GM04504 (cell line): ENCODE results near the gene CNOT8.
"Not testable (repeated sequence)": the region's sequence is repeated elsewhere in the genome, so short reads cannot be mapped to it uniquely, and the experiment has no call there.

Experiments
- DNase-seq: peaks from one replicate; pipeline ENCODE4 v3.0.0-alpha.2; 2012; ENCODE audit warnings: low read depth

The CNOT8 gene

DNA sequence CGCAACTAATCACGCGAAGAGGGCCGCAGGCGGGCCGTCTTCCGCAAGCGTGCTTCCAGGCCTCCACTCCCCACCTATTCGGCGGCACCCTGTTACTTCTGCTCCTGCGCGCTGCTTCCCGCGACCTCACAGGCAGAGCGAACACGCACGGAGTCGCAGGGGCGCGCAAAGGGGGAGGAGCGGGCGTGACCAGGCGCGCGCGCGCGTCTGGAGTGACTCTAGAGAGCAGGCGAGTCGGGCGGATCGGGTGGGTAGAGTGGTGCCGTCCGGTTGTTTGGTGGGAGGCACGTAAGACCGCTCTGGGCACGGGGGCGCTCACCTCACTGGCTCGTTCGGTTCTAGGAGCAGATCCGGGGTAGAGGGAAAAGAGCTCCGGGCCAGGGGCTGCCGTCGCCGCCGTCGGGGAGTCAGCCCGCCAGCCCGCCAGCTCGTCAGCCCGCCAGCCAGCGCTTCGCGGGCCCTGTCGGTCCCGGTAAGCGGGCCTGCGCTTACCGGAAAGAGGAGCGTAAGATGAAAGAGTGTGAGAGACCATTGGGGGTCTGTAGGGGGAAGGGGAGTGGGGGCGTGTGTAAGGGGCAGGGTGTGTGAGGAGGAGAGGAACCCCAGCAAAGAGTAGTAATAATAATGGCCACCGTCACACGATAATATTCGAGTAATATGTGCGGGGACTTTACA is at the start of gene CNOT8:
Gene CNOT8, plus strand, starts transcription at position 331 of the 675 bp plus-strand sequence. CDS start 4,652 bp downstream, outside the sequence.
- DNase-seq = peak; percentile 93

DNA sequence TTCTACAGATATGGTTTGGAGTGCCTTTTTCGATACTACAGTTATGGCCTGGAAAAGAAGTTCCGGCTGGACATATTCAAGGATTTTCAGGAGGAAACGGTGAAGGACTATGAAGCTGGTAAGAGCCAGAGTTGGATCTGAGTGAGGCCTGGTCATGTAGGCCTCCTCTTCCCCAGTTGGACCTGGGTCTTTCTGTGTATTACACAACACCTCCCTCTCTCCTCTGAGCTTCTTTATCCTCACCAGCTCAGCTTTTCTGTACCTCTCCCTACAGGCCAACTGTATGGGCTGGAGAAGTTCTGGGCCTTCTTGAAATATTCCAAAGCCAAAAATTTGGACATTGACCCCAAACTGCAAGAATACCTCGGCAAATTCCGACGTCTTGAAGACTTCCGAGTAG is 47.2 kb upstream of the CNOT8 start:
- DNase-seq = no peak

GRCh38 chr5:154811653-154812465 is 46.6 kb upstream of the CNOT8 start:
- DNase-seq = peak; percentile 24

DNA sequence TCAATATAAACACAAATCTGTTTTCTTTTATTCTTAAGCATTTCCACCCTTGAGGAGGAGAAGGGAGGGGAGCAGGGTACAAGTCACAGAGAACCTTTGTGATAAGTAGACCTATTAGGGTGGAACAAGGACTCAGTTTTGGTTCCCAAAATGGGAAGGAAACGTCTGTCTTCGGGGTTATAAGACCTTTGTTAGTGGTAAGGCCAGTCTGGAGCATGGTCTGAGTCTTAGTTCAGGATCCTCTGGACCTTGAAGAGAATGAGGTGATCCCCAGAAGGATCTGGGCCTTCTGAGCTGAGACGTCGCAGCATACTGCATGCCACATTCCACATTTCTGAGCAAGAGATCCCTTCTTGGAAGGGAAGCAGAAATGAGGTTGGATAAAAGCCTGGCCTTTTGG is 45.3 kb upstream of the CNOT8 start:
- DNase-seq = no peak

DNA sequence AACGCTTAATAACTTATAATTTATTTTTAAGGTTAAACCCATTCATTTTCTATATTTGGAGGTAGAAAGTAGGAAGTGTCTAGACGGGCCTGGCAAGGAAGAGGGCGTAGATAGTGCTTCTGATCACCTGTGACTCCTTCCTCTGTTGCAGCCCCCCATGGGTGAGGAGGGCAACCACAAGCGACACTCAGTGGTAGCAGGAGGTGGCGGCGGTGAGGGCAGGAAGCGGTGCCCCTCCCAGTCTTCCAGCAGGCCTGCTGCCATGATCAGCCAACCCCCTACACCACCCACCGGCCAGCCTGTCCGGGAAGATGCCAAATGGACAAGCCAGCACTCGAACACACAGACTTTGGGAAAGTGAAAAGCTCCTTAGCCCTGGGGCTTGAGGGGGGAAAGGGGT is 44.7 kb upstream of the CNOT8 start:
- DNase-seq = no peak

- no peak for DNase-seq
Observed at GRCh38 chr5:154815025-154815424, 43.4 kb upstream of the CNOT8 start.

GRCh38 chr5:154815684-154816247 is 42.7 kb upstream of the CNOT8 start:
- DNase-seq = no peak

- no peak for DNase-seq
Observed at GRCh38 chr5:154816891-154817492, 41.4 kb upstream of the CNOT8 start.

DNA sequence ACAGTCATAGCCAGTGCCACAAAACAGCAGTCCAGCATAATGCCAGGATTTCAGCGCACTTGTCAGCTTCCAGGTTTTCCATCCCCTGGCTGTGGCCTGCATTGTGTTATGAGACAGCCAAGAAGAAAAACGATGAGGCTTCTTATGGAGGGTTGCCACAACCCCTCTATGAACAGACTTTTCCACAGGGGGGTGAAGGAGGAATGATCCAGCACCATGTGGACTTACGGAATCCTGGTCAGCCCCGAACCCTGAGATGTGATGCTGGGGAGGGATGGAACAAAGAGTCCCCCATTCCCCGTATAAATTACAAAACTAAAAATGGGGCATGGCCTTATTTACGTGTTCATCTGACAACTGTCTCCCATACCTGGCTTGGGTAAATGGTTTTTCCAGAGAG is 40.6 kb upstream of the CNOT8 start:
- no peak for DNase-seq

GRCh38 chr5:154818471-154819116 is 39.8 kb upstream of the CNOT8 start:
- no peak for DNase-seq

DNA sequence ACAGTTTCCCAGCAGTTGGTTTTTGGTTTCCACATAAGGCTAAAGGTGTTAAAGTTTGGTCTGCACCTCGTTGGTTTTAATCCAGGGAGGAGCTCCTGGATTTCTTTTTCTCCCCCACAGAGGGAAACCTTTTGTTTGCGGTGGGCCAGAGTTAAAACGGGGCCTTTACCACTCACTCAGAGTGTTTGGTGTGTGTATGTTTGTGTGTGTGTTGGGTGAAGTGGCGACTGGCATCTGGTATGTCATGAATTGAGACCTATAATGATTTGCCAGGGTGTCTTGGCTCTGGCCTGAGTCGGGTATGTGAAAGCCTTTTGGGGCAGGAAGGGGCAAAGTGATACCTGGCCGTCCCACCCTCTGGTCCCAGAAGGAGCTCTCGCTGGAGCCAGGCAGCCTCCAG is 38.9 kb upstream of the CNOT8 start:
- no peak for DNase-seq

GRCh38 chr5:154820383-154820782 is 38.0 kb upstream of the CNOT8 start:
- DNase-seq = no peak

- DNase-seq = not testable (repeated sequence)
Observed at GRCh38 chr5:154822896-154823295, 35.5 kb upstream of the CNOT8 start.

DNA sequence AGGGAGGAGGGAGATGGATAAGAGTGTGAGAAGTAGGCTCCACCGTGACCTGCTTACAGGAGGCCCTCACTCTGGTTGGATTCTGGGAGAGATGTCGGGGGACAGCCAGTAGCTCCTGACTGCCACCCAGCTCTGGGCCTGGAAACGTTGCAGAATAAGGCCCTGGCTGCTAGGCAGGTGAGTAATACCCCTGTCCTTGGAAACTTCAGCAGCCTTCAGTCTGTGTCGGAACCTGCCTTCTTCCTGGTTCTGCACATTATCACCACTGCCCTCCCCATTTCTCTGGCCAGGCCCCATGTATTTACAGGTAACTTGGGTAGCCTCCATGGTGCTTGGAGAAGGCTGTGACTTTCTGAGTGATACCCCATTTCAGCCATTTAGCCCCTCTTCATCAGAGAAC is 34.8 kb upstream of the CNOT8 start:
- DNase-seq = no peak

GRCh38 chr5:154824070-154824469 is 34.4 kb upstream of the CNOT8 start:
- DNase-seq = no peak

DNA sequence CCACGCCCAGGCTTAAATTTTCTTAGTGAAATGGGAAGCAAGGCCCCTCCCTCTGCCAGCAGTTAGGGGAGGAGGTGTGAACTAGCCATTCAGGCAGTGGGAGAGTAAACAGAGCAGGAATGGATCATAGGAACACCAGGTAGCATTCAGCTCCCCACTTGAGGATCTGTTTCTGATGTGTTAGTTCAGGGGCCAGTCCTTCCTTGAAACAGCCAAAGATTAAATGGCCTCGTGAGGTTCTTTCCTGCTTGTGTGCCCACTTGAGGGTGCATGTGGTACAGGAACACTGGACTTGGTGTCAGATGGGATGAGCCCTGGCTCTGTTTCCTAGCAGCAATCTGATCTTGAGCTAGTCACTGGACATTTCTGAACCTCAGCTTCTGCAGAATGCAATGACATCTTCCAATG is 29.2 kb upstream of the CNOT8 start:
- no peak for DNase-seq

- no peak for DNase-seq
Observed at GRCh38 chr5:154829589-154830218, 28.7 kb upstream of the CNOT8 start.

- no peak for DNase-seq
Observed at GRCh38 chr5:154830219-154830595, 28.2 kb upstream of the CNOT8 start.

DNA sequence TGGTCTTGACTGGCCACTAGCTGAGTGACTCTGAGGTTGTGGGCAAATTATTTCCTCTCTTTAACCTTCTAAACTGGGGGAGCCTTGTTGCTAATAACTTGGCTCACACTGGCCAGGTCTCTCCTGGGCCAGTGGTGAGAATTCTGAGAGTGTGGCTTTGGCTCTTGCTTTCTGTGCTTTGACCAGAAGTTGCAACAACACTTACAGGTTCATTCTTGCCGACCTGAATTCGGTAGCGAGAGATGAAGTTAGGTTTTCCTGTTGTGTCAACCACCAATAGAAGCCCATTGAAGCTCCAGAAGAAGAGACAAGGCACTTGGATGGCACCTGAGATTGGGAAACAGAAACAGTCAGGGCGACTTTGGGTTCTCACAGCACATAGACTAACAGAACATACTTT is 27.8 kb upstream of the CNOT8 start:
- DNase-seq = no peak

DNA sequence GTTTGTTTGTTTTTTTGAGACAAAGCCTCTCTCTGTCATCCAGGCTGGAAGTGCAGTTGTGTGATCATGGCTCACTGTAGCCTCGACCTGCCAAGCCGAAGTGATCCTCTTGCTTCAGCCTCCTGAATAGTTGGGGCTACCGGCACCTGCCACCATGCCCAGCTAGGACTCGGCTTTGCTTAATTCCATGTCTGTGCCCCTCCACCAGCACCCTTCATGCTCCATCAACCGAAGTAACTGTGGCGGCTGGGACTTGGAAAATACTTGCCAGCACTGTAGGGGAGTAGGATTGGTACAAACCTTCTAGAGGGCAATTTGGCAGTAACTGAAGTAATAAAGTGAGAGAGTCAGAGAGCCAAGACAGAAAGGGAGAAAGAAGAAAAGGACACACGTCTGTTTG is 27.0 kb upstream of the CNOT8 start:
- DNase-seq = no peak

GRCh38 chr5:154832804-154833203 is 25.6 kb upstream of the CNOT8 start:
- DNase-seq = not testable (repeated sequence)

GRCh38 chr5:154834053-154834452 is 24.4 kb upstream of the CNOT8 start:
- DNase-seq = no peak
